Liver (tissue), 3 donors: Measurements from ENCODE around the gene GNB1L.

Experiments
- CTCF ChIP-seq: fragments of 150-350 bp; IDR thresholded peaks from 2 replicates; pipeline ENCODE4 v1.5.1; 2017; ENCODE audit warnings: improper control_type of control experiment, low read depth, low read length; ENCODE audit not compliant: missing input control
- EGR1 ChIP-seq, 2 donors: IDR thresholded peaks; 2 replicates each; pipeline ENCODE4 v1.6.1; 2016 to 2018; ENCODE audit warnings: antibody characterized with exemption in 2 of 2, low read depth in 2 of 2
- FOXA1 ChIP-seq: IDR thresholded peaks from 2 replicates; pipeline ENCODE4 v1.6.1; 2016; ENCODE audit warnings: antibody characterized with exemption
- GABPA ChIP-seq, 2 donors: IDR thresholded peaks in 1 of 2; conservative IDR thresholded peaks in 1 of 2; 2 replicates each; pipeline ENCODE4 v1.6.1; 2016; ENCODE audit warnings: antibody characterized with exemption in 2 of 2, mild to moderate bottlenecking in 1 of 2, moderate library complexity in 1 of 2
- REST ChIP-seq: IDR thresholded peaks from 2 replicates; pipeline ENCODE4 v1.6.1; 2016; ENCODE audit warnings: antibody characterized with exemption, mild to moderate bottlenecking
- TAF1 ChIP-seq: conservative IDR thresholded peaks from 2 replicates; pipeline ENCODE4 v1.6.1; 2016; ENCODE audit warnings: antibody characterized with exemption, mild to moderate bottlenecking
- YY1 ChIP-seq: IDR thresholded peaks from 2 replicates; pipeline ENCODE4 v1.6.1; 2016; ENCODE audit warnings: antibody characterized with exemption, mild to moderate bottlenecking
- TF ChIP-seq, protein P1 (sequence below): IDR thresholded peaks from 2 replicates; pipeline ENCODE4 v1.6.1; 2016; ENCODE audit warnings: antibody characterized with exemption
- donor health status: healthy.
- donor health status: healthy.

- TF ChIP-seq CTCF (no peak), TAF1 (no peak), YY1 (no peak), FOXA1 (no peak), REST (no peak), EGR1 (IDR thresholded peaks at IDR 0.05; ENCODE audit: low read depth in 2 of 2) (no peak), GABPA (IDR thresholded peaks at IDR 0.05 in 1 of 2, conservative IDR thresholded peaks at IDR 0.05 in 1 of 2) (no peak)
- TF ChIP-seq, protein P1, sequence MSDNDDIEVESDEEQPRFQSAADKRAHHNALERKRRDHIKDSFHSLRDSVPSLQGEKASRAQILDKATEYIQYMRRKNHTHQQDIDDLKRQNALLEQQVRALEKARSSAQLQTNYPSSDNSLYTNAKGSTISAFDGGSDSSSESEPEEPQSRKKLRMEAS = no peak
Measured at GRCh38 chr22:19739911-19740449, 114.7 kb downstream of the GNB1L start.
